ENCODE measurements around the gene TAF1. TPM values are rescaled to one million over a fixed set of nuclear protein-coding genes. Genes with fewer than 3 reads are reported as not detected.

The TAF1 gene
- total and polyA plus RNA-seq, 9 of the 15 experiments (the other 6 are each of a cell fraction or from before 2014, with no cell fraction given) = 6.4 to 45.1 (median 38.1) TPM

DNA sequence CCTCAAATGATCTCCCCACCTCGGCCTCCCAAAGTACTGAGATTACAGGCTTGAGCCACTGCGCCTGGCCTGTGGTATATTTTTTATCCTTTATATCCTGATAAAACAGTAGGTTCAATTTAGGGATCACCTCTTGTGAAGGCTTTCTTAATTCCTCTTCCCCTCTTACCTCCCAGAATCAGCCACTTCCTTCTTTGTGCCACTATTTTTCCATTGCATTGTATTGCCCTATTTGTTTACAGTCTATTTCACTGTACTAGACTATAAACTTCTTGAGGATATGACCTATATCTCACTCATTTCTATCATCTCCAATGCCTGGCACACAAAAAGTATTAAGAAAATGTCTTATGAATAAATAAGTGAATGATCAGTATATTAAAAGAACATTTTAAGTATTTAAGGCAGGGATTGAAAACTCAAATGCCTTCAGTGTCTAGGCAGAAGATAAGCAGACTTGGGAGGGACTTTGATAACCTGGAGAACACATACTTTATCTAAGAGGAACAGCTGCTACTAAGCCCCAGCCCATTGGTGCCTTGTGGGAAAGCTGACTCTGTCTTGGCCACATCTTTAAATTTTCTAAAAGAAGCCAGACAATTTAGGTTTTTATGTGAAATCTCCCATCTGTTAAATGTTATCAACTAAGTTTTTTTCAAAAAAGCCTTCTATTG is 84.4 kb downstream of the TAF1 start (continued):
- TF ChIP-seq, protein P1, sequence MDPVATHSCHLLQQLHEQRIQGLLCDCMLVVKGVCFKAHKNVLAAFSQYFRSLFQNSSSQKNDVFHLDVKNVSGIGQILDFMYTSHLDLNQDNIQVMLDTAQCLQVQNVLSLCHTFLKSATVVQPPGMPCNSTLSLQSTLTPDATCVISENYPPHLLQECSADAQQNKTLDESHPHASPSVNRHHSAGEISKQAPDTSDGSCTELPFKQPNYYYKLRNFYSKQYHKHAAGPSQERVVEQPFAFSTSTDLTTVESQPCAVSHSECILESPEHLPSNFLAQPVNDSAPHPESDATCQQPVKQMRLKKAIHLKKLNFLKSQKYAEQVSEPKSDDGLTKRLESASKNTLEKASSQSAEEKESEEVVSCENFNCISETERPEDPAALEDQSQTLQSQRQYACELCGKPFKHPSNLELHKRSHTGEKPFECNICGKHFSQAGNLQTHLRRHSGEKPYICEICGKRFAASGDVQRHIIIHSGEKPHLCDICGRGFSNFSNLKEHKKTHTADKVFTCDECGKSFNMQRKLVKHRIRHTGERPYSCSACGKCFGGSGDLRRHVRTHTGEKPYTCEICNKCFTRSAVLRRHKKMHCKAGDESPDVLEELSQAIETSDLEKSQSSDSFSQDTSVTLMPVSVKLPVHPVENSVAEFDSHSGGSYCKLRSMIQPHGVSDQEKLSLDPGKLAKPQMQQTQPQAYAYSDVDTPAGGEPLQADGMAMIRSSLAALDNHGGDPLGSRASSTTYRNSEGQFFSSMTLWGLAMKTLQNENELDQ (CRISPR knock-in tag; IDR thresholded peaks at IDR 0.05; ENCODE audit: borderline replicate concordance) = no peak
- no peak for TF ChIP-seq ZFPM2 (CRISPR knock-in tag; IDR thresholded peaks at IDR 0.05)
- no peak for TF ChIP-seq ZFP36 (IDR thresholded peaks at IDR 0.05; ENCODE audit: low read depth, low read length, partially characterized antibody)
- TF ChIP-seq, protein P2, sequence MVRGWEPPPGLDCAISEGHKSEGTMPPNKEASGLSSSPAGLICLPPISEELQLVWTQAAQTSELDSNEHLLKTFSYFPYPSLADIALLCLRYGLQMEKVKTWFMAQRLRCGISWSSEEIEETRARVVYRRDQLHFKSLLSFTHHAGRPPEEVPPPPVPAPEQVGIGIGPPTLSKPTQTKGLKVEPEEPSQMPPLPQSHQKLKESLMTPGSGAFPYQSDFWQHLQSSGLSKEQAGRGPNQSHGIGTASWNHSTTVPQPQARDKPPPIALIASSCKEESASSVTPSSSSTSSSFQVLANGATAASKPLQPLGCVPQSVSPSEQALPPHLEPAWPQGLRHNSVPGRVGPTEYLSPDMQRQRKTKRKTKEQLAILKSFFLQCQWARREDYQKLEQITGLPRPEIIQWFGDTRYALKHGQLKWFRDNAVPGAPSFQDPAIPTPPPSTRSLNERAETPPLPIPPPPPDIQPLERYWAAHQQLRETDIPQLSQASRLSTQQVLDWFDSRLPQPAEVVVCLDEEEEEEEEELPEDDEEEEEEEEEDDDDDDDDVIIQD (CRISPR knock-in tag; IDR thresholded peaks at IDR 0.05) = no peak
- peak; percentile 61 to 77; a peak in 3 of 4 replicates for TF ChIP-seq TRIM24 (IDR thresholded peaks at IDR 0.05)
- TF ChIP-seq CREB1 (IDR thresholded peaks at IDR 0.05) = peak; percentile 36; the same call in 1 of the 2 replicates
- TF ChIP-seq CREB1 (CRISPR knock-in tag; IDR thresholded peaks at IDR 0.05) = no peak
- TF ChIP-seq, protein P3, sequence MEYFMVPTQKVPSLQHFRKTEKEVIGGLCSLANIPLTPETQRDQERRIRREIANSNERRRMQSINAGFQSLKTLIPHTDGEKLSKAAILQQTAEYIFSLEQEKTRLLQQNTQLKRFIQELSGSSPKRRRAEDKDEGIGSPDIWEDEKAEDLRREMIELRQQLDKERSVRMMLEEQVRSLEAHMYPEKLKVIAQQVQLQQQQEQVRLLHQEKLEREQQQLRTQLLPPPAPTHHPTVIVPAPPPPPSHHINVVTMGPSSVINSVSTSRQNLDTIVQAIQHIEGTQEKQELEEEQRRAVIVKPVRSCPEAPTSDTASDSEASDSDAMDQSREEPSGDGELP (CRISPR knock-in tag; IDR thresholded peaks at IDR 0.05; ENCODE audit: borderline replicate concordance) = no peak
- TF ChIP-seq BCLAF1 (IDR thresholded peaks at IDR 0.05; ENCODE audit: borderline replicate concordance in 1 of 2, control insufficient read depth in 1 of 2, low read depth in 2 of 2, low read length in 1 of 2) = no peak
- no peak for TF ChIP-seq HEY1 (CRISPR knock-in tag; IDR thresholded peaks at IDR 0.05; ENCODE audit: borderline replicate concordance)
- TF ChIP-seq, protein P4, sequence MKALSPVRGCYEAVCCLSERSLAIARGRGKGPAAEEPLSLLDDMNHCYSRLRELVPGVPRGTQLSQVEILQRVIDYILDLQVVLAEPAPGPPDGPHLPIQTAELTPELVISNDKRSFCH (CRISPR knock-in tag; IDR thresholded peaks at IDR 0.05) = no peak
- TF ChIP-seq, protein P4 (tag; IDR thresholded peaks at IDR 0.05) = no peak
- TF ChIP-seq JUN (IDR thresholded peaks at IDR 0.05; ENCODE audit: borderline replicate concordance, low read depth, low read length) = 0 out of 2 replicates have a peak, but pooled peaks have one; percentile 40
- no peak for TF ChIP-seq JUN (CRISPR knock-in tag; IDR thresholded peaks at IDR 0.05; ENCODE audit: borderline replicate concordance)
- no peak for TF ChIP-seq CHD2 (IDR thresholded peaks at IDR 0.05; ENCODE audit: low read depth, low read length)
- TF ChIP-seq IRF2 (CRISPR knock-in tag; IDR thresholded peaks at IDR 0.05) = no peak
- no peak for TF ChIP-seq GABPB2 (CRISPR knock-in tag; conservative IDR thresholded peaks at IDR 0.05)
- no peak for TF ChIP-seq HSF4 (CRISPR knock-in tag; IDR thresholded peaks at IDR 0.05; ENCODE audit: borderline replicate concordance)

All from K562 (cell line).